ENCODE measurements around the gene SLC10A3. TPM values are rescaled to one million over a fixed set of nuclear protein-coding genes. Genes with fewer than 3 reads are reported as not detected.

The SLC10A3 gene
- total and polyA plus RNA-seq, 2 of the 13 experiments (the other 11 are each of a cell fraction or from before 2014, with no cell fraction given): 10.1 to 11.5 TPM

DNA sequence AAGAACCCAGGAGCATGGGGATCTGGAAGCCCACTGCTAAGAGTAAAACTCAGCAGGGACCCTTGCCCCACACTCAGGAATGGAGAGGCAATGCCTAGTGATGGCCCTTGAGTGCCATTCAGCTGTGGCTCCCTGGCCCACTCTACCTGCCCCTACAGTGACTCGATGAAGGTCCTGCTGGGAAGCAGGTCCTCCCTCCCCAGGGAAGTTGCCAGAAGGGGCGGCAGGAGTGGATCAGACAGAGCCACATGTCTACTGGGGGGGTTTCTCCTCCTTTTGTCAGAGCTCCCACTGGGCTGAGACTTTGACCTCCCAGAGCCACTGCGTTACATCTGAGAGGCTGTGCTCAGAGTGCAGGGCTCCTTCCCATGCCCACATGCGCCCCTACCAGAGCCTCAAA, 1.2 kb downstream of the SLC10A3 start (continued):
- TF ChIP-seq ZNF577 (CRISPR knock-in tag; IDR thresholded peaks at IDR 0.05; ENCODE audit: borderline replicate concordance, low read depth): no peak
- TF ChIP-seq, protein P1, sequence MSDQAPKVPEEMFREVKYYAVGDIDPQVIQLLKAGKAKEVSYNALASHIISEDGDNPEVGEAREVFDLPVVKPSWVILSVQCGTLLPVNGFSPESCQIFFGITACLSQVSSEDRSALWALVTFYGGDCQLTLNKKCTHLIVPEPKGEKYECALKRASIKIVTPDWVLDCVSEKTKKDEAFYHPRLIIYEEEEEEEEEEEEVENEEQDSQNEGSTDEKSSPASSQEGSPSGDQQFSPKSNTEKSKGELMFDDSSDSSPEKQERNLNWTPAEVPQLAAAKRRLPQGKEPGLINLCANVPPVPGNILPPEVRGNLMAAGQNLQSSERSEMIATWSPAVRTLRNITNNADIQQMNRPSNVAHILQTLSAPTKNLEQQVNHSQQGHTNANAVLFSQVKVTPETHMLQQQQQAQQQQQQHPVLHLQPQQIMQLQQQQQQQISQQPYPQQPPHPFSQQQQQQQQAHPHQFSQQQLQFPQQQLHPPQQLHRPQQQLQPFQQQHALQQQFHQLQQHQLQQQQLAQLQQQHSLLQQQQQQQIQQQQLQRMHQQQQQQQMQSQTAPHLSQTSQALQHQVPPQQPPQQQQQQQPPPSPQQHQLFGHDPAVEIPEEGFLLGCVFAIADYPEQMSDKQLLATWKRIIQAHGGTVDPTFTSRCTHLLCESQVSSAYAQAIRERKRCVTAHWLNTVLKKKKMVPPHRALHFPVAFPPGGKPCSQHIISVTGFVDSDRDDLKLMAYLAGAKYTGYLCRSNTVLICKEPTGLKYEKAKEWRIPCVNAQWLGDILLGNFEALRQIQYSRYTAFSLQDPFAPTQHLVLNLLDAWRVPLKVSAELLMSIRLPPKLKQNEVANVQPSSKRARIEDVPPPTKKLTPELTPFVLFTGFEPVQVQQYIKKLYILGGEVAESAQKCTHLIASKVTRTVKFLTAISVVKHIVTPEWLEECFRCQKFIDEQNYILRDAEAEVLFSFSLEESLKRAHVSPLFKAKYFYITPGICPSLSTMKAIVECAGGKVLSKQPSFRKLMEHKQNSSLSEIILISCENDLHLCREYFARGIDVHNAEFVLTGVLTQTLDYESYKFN (CRISPR knock-in tag; conservative IDR thresholded peaks at IDR 0.05): no peak
- TF ChIP-seq POLR2A (IDR thresholded peaks at IDR 0.05; ENCODE audit: insufficient read depth in 1 of 2, low read depth in 2 of 2, low read length in 2 of 2): no peak
- TF ChIP-seq, protein P2, sequence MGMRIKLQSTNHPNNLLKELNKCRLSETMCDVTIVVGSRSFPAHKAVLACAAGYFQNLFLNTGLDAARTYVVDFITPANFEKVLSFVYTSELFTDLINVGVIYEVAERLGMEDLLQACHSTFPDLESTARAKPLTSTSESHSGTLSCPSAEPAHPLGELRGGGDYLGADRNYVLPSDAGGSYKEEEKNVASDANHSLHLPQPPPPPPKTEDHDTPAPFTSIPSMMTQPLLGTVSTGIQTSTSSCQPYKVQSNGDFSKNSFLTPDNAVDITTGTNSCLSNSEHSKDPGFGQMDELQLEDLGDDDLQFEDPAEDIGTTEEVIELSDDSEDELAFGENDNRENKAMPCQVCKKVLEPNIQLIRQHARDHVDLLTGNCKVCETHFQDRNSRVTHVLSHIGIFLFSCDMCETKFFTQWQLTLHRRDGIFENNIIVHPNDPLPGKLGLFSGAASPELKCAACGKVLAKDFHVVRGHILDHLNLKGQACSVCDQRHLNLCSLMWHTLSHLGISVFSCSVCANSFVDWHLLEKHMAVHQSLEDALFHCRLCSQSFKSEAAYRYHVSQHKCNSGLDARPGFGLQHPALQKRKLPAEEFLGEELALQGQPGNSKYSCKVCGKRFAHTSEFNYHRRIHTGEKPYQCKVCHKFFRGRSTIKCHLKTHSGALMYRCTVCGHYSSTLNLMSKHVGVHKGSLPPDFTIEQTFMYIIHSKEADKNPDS (CRISPR knock-in tag; IDR thresholded peaks at IDR 0.05): no peak

DNA sequence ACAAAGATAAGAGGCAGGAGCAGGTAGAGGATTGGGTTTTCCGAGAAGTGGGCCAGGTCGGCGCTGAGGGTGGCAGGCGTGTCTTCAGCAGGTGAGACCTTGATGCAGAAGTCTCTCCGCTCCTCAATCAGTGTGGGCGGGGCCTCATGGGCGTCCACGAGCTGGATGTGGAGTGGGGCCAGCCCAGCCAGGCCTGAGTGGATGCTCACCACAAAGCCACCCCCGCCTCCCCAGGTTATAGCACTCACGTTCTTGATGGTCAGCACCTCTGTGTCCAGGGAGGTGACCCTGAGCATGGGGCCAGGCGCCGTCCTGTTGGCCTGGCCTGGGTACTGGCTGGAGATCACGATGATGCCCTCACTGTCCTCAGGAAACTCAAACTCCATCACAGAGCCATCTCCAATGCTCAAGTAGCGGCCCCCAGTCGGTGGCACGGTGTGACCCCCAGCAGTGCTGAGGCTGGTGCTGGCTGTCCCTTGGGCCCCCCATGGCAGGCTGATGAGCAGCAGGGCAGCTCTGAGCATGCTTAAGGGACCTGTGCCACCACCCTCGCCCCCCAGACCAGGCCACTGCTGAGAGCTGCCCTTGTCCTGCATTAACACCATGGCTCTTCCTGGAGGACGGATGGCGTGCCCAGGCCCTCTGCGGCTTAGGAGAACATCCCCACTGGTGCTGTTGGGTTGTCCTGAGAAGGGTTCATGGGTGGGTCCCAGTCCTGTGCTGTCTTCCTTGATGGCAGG, 1.9 kb downstream of the SLC10A3 start:
- Histone ChIP-seq H3K27me3 (ENCODE audit: control insufficient read depth in 1 of 2, insufficient read depth in 2 of 2, low read length in 2 of 2) (no peaks in the 10 kb centered on the region), H4K20me1 (ENCODE audit: insufficient read depth, low read length) (no peaks in the 10 kb centered on the region), H3K4me3 (replicated peaks in 1 of 3; ENCODE audit: insufficient read depth in 1 of 3, low read depth in 2 of 3, low read length in 3 of 3) (no peak overlapping the region), H3K79me2 (ENCODE audit: insufficient read depth, low read length) (no peaks in the 10 kb centered on the region), H3K4me1 (ENCODE audit: insufficient read depth, low read length) (peaks cover 27% of the 10 kb centered on the region), H3K4me2 (ENCODE audit: low read depth, low read length) (no peak overlapping the region), H3K36me3 (replicated peaks in 1 of 2; ENCODE audit: control insufficient read depth in 1 of 2, insufficient read depth in 2 of 2, low read length in 2 of 2) (no peaks in the 10 kb centered on the region; a peak in 1 of 5 replicates), H3K27ac (ENCODE audit: extremely low read length, insufficient read depth, low read length) (no peak overlapping the region), H2AFZ (ENCODE audit: low read length) (no peak overlapping the region), H3K9me3 (ENCODE audit: low read length) (no peaks in the 10 kb centered on the region), H3K9ac (ENCODE audit: insufficient read depth, low read depth, low read length) (no peak overlapping the region)
- ChIA-PET POLR2A (interaction anchor here (2.7 to 3.2 kb wide), 4 partner anchors 28 to 90 kb away, joined by 13 to 31 read pairs (median 18); partner anchors contain the start of genes FAM3A and RPL10), CTCF (ENCODE audit: low intra/inter-chr PET ratio, low total read pairs) (no interaction called here)
- WGBS (ENCODE audit: low lambda C conversion rate): no CpG with 5 or more reads among the region's 20 CpGs
- no peak for ATAC-seq
- no peak for DNase-seq (ENCODE audit: low spot score)
- BruUV-seq (replicated peaks): no TSS peak
- no peak for TF ChIP-seq SOX6 (IDR thresholded peaks at IDR 0.05)
- no peak for TF ChIP-seq SOX6 (CRISPR knock-in tag; IDR thresholded peaks at IDR 0.05)
- no peak for TF ChIP-seq ZNF7 (CRISPR knock-in tag; IDR thresholded peaks at IDR 0.05)
- no peak for TF ChIP-seq PAWR (CRISPR knock-in tag; IDR thresholded peaks at IDR 0.05; ENCODE audit: borderline replicate concordance)
- no peak for TF ChIP-seq ZNF235 (CRISPR knock-in tag; IDR thresholded peaks at IDR 0.05; ENCODE audit: borderline replicate concordance)
- no peak for TF ChIP-seq LCORL (IDR thresholded peaks at IDR 0.05)
- no peak for TF ChIP-seq LCORL (CRISPR knock-in tag; IDR thresholded peaks at IDR 0.05)
- no peak for TF ChIP-seq ZNF441 (CRISPR knock-in tag; IDR thresholded peaks at IDR 0.05; ENCODE audit: borderline replicate concordance)
- TF ChIP-seq ZNF296 (CRISPR knock-in tag; conservative IDR thresholded peaks at IDR 0.05): no peak
- TF ChIP-seq, protein P3, sequence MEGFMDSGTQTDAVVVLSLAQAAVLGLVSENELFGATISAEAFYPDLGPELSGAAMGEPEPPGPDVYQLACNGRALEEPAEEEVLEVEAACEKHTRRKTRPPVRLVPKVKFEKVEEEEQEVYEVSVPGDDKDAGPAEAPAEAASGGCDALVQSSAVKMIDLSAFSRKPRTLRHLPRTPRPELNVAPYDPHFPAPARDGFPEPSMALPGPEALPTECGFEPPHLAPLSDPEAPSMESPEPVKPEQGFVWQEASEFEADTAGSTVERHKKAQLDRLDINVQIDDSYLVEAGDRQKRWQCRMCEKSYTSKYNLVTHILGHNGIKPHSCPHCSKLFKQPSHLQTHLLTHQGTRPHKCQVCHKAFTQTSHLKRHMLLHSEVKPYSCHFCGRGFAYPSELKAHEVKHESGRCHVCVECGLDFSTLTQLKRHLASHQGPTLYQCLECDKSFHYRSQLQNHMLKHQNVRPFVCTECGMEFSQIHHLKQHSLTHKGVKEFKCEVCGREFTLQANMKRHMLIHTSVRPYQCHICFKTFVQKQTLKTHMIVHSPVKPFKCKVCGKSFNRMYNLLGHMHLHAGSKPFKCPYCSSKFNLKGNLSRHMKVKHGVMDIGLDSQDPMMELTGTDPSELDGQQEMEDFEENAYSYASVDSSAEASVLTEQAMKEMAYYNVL (CRISPR knock-in tag; IDR thresholded peaks at IDR 0.05; ENCODE audit: borderline replicate concordance): no peak
- no peak for TF ChIP-seq NR2F2 (IDR thresholded peaks at IDR 0.05; ENCODE audit: borderline replicate concordance, low read depth)
- TF ChIP-seq CENPX (CRISPR knock-in tag; IDR thresholded peaks at IDR 0.05): no peak
- intact Hi-C loops (cut with micrococcal nuclease; ENCODE audit: unreplicated experiment): no loop called here
- no peak for FAIRE-seq
- in situ Hi-C loops (cut with HindIII; ENCODE audit: extremely low pct_ligation_motif_present, low pct_unique_long_range_greater_than_20kb): no loop called here

Measured in HepG2 (cell line).